GM19397 (cell line): ENCODE data around the gene GNAZ.

Experiments used
- ATAC-seq: cut with Tn5 transposase; IDR thresholded peaks from one replicate; pipeline ENCODE4 v1.9.1; 2021; ENCODE audit warnings: mild to moderate bottlenecking, moderate library complexity; ENCODE audit not compliant: unreplicated experiment

The GNAZ gene

DNA sequence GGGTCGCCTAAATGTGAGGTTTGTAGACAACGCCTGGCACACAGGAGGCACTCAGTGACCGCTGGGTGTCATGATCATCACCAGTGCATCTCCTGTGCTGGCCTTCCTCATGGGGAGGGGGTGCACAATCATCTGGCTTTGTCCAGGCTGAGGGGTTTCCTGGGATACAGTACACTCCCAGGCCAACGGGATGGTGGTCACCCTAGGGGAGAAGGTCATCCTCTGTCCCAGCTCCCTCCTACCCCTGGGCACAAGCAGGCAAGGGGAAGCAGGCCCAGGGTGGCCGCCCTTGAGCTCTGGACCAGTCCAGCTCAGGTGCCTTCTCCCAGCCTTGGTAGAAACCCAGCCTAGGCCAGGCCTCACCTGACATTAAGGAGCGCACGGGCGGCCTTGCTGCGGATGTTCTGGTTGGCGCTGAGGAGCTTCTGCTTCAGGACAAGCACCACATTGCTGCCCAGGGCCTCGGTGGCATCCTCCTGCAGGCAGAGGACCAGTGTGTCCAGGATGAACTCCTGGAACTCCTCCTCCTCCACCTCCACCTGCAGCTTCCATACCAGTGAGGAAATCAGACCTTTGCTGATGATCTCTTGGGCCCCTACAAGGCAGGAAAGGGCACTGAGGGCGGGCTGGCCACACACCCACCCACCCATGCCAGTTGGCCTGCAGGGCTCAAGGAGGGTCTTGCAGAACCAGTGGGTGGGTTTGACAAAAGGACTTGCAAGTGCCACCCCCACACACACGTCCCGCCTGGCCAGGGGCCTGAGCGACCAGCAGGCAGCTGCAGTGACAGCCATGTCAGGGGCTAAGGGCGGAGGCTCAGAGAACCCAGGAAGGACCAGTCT, 6.6 kb upstream of the GNAZ start:
- ATAC-seq: no peak

DNA sequence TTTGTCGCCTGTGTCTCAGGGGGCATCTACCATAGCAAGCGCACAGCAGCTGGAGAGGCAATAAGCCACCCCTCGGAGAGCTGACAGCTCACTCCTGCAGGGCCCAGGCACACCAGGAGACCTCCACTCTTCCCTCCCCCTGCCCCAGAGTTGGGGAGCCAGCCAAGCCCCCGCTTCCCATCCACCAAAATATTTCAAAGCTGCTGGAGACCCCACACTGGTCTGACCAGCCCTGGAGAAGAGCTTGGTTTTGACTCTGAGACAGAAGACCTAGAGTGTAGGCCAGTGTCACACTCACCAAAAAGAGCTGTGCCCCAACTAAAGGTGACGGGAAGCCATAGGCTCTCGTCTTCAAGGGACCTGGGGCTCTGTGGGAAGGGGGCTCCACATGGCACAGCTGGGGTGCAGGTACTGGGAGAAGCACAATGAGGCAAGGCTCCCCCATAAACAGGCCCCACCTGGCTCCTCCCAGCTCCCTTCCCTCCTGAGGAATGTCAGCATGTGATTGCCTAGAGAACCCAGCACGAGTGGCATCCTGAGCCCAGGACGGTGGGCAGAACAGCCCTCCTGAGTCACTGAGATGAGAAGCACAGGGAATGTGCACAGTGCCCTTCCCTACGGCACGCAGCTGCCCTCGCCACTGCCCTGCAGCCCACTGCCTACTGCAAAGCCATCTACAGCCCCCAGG, 5.8 kb upstream of the GNAZ start:
- ATAC-seq: no peak

DNA sequence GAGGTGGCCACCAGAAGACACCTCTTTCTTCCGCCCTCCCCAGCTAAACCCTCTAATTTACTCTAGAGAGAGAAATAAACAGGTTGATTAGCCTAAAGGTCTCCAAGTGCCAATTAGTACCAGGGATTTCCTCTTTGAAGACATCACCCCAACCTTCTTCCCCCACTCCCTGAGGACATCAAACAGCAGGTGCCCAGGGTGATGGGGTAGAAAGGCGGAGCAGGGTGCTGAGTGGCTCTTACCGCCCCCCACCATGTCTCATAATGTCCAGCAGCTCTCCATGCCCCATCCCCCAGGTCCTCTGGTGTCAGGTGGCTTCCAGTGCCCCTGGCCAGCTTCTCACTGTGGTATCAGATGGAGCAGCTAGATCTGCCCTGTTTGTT, 5.3 kb upstream of the GNAZ start:
- ATAC-seq: no peak

DNA sequence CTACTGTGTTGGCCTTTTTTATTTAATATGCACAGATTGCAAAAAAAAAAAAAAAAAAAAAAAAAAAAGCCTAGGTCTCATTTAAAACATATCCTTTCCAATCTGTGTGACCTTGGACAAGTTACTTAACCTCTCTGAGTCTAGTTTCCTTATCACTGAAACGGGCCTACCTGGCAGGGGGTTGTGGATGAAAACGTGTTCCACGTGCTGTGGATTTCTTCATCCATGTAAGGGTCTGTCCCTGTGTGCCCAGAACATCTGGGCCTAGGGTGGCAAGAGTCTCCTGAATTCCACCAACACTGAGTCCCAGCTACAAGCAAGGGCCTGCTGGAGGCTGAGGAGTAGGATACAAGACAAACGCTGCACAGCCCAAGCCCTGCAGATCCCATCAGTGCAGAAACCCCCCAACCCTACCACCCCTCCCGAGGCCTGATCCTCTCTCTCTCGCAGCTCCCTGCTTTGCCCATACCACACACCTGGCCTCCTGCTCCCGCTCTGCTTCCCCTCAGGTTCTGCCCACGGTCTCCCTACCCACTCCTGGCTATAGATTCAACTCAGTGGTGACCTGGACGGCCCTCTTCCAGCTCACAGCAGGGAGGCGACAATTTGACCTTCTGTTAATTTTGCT, 4.7 kb upstream of the GNAZ start:
- ATAC-seq: no peak

DNA sequence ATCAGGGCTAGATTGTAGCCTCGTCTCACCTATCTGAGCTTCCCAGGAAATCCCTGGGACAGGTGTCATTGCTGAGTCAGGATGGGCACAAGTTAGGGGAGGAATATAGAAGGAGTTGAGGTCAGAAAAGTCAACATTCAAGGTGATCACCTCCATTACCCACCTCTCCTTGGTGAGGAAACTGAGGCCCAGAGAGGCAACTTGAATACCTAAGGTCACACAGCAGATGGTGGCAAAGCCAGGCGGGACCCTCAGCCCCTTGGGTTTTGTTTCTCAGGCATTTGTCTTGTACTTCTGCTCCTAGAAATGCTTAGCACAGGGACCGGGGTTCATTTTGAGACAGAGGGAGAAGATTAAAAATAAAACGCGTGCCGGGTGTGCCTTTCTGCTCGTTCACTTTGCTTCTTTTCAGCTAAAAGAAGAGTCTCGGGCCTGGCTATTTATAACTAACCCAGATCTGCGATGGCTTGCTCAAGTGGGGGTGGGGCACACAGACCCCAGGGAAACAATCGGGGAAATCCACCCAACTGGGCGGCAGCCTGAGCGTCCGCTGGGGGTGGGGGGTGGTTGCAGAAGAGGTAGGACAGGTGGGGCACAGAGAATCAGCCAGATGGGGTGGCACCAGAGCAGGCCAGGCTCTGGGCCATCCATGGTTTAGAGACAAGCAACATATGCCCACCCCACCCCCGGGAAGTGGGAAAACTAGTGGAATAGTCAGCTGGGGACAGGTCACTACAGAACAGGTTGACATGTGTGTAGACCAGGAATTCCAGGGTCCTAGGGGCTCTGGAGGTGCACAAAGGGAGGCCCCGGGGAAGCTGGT, 3.9 kb upstream of the GNAZ start:
- no peak for ATAC-seq

DNA sequence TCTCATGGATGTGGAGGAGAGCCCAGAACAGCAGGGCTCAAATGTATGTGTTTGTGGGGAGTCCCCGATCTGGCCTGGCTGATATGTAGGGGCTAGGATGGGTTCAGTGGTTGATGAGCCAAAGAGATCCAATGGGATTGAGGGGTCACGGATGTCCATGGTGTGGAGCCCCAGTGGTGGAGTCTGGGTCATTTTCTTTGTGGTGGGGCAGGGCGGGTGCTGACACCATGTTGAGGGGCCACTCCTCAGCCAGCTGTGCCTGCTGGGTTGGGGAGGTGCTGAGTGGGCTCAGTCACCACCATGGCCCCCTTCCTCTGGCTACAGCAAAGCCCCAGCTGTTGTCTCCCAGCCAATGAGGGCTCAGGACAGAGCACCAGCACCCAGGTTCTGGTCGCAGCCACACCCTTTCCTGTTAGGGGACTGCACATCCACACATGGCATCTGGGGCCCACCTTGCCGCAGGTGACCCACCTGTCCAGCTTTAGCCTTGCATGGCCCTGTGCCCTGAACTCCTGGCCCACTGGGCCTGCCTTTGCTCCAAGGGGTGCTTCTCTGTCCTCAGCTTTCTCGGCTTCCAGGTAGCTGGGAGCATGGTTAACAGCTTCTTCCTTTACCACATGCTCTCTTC, 3.2 kb upstream of the GNAZ start:
- no peak for ATAC-seq

DNA sequence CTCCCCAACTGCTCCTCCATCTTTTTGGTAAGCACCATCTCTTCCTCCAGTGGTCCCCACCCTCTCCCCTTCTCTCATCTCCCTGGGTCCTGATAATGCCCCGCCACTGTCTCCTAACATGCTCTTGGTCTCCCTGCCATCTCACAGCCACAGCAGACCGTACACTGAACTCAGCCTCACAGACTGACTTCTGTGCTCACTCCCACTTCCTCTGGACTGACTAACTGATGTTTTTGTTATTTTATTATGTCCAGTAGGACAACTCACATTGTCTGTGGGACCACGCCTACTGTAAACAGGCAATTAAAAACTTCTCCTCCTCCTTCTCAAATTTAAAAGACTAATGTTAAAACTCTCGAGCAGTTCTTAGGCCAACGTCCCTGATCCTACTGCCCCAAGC, 2.6 kb upstream of the GNAZ start:
- ATAC-seq: no peak

DNA sequence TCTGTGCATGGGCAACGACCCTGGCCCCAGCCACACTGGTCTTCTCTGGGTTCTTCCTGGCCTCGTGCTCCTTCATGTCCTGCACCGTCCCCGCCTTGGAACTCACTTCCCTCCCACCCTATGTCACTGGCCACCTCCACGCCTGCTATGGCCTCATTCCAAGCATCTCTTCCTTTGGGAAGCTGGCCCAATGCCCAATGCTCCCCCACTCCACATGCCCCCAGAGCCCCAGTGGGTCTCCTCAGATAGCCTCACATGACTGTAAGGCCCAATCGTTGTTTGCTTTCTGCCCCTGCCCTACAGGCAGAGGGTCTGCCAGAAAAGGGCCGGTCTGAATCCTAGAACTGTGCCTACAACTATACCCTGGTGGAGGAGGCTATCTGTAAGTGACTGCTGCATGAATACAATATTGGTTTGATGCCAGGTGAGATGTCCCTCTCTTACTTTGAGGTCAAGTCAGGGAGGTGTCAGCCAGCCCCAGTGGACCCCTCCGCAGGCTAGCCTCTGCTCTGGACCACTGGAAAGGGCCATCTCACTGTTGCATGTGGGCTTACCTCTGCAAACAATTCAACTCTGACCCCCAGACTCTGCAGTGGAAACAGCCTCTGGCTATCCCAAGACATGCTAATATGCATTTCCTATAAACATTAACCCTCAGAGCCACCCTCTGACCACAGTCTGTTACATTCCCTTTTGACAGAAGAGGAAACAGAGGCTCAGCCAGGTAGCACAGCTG, 2.1 kb upstream of the GNAZ start:
- ATAC-seq: no peak

DNA sequence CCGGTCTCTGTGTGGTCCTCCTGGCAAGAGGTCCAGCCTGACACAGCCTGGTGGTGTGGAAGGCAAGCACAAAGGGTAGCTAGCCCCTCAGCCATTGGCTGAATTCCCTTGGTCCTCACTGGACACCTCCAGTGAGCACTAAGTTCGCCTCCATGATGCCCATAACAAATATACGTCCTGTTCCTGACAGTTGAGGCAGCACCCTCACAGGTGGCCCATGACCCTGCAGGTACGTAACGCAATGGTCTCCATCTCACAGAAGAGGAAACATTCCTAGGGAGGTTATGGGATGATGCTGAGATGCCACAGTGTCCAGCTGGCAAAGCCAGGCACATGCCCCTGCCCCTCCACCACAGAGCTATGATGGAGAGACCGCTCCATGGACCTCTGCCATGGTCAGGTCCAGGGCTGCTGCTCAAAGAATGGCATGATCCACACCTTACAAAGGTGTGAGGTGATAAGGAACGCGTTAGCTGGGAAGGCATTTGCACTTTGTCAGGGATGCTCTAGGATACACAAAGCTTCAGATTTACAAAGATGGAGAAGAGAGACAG, 1.4 kb upstream of the GNAZ start:
- ATAC-seq: no peak

DNA sequence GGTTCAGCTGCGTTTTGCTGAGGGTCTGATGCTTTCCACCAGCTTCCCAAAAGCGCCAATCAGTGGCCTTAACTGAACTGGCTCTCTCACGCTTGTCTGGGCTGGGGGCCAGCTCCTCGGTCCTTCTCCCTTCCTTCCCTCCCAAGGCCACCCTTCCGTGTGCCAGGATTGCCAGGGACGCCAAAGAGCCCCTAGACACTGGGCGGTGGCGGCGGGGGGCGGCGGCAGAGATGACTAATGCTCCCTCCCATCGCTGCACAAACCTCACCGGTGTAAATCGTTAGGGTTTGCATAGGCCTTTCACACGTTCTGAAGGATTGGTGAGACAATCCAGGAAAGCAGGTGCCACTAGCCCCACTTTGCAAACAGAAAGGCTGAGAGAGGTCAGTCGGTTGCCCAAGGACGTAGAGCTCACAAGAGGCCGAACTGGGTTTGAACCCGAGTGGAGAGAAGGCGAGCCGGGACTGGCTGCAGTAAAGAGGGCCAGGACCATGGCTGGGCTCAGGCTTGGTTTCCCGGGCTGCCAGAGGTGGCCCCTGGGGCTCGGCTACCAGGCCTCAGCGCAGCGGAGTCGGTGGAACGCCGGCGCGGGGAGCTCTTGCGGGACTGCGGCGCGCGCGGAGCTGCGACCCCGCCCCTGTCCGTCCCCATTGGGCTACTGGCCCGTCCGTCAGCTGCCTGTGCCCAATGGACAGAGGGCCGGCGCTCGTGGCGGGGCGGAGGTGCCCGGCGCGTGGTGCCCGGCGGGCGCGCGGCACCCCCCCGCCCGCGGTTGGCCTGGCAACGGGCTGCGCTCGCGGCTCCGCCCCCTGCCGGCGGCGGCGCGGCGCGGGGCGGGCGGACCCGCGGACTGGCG, 589 bp upstream of the GNAZ start:
- ATAC-seq: peak; percentile 82

DNA sequence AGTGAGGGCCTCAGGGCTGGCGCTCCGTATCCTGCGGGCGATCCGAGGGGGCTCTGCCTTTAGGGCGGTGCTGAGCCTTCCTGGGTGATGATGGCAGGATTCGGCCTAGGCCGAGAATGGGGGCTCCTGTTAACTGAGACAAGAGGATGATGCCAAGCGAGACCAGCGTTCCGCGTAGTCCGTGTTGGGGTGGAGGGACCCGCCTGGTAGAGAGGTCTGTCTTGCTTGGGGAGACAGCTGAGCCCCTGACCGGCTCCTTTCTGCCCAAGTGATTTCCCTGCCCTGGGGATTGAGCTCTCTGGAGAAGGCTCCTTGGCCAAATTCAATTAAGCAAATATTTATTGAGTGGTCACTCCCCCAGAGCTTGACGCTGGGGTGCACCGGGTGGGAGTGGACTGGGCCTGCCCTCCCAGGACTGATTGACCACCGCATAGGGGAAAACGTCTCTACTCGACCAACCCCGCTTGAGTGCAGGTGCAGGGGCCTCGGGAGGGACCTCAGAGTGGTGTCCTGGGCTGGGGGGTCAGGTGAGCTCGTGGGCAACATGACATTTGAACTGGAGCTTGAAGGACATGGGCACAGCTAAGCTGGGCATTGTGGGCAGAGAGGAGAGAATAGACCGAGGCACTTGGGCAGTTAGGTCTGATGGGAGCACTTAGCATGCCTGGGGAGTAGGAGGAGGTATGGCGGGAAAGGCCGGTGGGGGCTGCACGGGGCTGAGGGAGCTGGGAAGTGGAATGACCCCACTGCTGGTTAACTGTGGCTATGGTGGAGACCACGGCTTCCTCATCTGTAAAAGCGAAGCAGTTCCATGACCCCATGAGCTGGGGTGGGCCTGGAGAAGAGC, 1.1 kb downstream of the GNAZ start:
- no peak for ATAC-seq

DNA sequence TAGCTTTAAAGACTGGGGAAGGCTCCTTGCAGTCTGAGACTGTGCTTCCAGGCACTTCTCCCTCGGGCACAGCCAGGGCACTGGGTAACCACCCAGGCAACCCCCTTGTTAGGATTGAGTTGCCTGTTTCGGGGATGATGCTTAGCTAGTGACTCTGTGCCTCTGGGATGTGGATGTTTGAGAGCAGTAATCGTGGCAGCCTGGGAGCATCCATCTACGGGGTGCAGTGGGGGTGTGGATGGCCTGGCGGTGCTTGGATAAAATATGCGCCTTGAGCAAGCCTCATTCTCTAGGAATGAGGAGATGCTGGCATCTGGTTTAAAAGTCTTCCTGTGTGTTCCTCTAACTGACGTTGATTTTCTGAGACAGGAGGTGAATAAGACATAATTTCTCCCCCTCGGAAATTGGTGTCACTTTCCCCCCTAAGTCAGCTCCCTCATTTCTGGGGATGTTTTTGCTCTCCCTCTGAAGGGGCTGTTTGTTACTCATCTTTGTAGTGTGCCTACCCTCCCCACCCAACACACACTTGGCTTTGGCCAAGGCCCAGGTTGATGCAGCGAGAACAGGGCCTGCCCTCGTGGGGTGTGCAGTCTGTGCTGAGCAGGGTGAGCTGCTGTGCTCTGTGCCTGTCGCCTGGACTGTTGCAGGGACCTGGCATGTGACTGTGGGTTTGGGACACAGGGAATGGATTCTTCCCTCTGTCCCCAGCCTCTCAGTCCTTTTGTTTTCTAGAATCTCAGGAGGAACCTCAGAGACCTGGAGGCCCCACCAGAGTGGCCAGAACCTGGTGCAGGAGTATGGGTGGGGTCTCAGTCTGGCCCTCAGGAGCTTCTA, 2.0 kb downstream of the GNAZ start:
- ATAC-seq: no peak

DNA sequence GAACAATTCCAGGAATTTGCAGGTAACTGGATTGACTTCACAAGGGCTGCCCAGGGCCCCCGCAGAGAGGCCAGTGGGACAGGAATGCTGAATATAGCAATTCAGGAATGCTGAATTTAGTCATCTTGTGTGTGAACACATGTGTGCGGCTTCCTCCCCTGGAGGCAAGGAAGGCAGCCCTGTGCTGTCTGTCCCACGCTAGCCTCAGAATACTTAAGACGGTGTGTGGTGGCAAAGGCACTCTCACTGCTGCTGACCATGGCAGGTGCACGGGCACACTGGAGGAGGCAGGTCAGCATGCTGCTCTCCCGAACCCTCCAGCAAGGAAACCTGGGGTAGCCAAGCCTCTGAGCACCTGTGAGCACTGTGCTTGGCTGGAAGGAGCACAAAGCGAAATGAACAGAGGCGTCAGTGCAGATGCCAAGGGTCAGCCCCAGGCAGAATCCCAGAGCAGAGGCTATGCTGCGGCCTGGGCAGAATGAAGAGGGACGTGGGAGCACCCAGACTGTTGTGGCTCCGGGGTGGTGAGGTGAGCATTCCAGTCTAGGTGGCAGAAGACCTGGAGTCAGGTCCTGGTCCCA, 2.7 kb downstream of the GNAZ start:
- ATAC-seq: no peak

DNA sequence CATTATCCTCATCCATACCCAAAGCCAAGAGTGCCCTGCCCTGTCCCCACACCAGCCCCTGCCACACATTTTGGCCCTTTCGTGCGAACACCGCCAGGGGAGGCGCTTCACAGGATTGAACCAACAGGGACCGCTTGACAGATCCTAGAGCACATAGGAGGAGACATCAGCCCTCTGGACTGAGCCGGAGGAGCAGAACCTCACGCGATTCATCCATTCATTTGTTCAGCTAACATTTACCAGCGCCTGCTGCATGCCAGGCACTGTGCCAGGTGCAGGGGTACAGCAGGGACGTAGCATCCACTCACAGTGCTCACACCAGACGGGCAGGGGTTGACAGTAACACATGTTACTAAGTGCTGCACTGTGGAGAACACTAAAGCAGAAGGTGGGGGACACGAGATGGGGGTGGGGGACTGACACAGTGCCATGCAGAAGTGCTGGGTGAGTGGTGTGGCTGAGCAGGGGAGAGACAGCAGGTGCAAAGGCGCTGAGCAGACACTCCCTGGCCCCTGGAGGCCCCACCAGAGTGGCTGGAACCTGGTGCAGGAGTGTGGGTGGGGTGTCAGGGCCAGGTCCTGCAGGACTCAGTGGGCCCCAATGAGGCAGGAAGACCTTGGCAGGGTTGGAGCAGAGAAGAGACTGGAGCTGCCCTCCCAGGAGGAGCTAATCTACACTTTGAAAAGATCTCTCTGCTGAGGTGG, 3.4 kb downstream of the GNAZ start:
- no peak for ATAC-seq

DNA sequence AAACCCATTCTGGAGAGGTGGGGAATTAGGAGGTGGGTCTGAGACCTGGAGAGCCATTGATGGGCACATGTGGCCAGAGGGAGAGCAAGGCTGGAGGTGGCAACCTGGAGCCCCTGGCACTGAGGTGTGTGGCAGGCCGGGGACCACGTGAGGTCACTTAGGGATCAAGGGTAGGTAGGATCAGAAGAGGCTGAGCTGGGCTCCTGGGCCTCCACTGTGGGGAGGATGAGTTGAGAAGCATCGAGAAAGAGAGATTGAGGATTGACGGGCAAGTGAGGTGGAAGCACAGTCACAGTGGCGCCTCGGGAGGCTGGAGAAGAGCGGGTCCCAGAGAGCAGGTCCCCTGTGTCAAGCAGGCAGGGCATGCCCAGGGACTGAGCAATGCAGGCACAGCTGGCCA, 4.1 kb downstream of the GNAZ start:
- no peak for ATAC-seq

DNA sequence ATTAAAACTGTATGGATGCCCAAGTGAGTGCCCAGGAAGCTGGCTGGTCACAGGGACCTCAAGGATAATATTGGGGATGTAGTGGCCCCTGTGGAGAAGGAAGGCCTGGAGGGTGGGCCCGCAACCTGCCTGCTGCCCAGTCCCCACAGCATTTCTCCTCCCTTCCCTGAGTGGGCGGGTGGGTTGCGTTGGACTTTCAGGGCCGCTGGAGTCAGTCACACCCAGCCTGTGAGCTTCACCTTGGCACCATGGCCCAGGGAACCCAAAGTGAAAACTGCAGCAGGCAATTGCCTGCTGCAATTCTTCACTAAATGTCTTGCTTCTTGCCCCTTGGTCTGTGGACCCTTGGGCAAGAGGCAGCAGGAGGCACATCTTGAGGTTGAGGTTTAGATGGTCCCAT, 4.7 kb downstream of the GNAZ start:
- no peak for ATAC-seq
